Keratinocyte (primary cell): ENCODE data around the gene EPHA10. TPM values are rescaled to one million over a fixed set of nuclear protein-coding genes. Genes with fewer than 3 reads are reported as not detected.

Experiments
- DNase-seq: peaks from one replicate; pipeline ENCODE4 v3.0.0-alpha.2; 2011; ENCODE audit warnings: low read depth, missing footprints, low spot score
- FAIRE-seq: peaks from 2 replicates; lab custom pipeline; 2011; peaks lifted over from hg19 to GRCh38; lab: Jason Lieb, UNC
- H2AFZ ChIP-seq: 2 replicates; pipeline ENCODE4 v1.6.0; 2012; ENCODE audit warnings: low read length, control low read depth, inconsistent platforms; ENCODE audit not compliant: control insufficient read depth
- H3K27ac ChIP-seq: 2 replicates; pipeline ENCODE4 v1.5.1; 2011; ENCODE audit warnings: low read length; ENCODE audit not compliant: control insufficient read depth, insufficient read depth
- H3K27me3 ChIP-seq: 3 replicates; pipeline ENCODE4 v1.6.0; 2011; ENCODE audit warnings: low read length; ENCODE audit not compliant: control insufficient read depth, insufficient read depth; ENCODE audit errors: extremely low read depth
- H3K36me3 ChIP-seq, 2 experiments: 2 replicates in 1 of 2; 3 replicates in 1 of 2; pipeline ENCODE4 v1.5.1; 2011; ENCODE audit warnings: low read length in 2 of 2, mild to moderate bottlenecking in 1 of 2; ENCODE audit not compliant: control insufficient read depth in 2 of 2, insufficient read depth in 2 of 2; ENCODE audit errors: extremely low read depth in 1 of 2
- H3K4me1 ChIP-seq: 3 replicates; pipeline ENCODE4 v1.5.1; 2011; ENCODE audit warnings: low read length; ENCODE audit not compliant: control insufficient read depth, insufficient read depth; ENCODE audit errors: extremely low read depth
- H3K4me2 ChIP-seq: 3 replicates; pipeline ENCODE4 v1.6.0; 2011; ENCODE audit warnings: low read depth, low read length; ENCODE audit not compliant: control insufficient read depth, insufficient read depth; ENCODE audit errors: extremely low read depth
- H3K4me3 ChIP-seq, 3 experiments: fragments of 200-600 bp in 1 of 3; sonication (generic) in 1 of 3; 2 replicates in 2 of 3; 3 replicates in 1 of 3; pipeline ENCODE4 v1.5.1; 2011 to 2016; ENCODE audit warnings: low read length in 3 of 3, mild to moderate bottlenecking in 3 of 3, control low read depth in 2 of 3, inconsistent platforms in 1 of 3, low read depth in 1 of 3, mixed read lengths in 1 of 3, mixed run types in 1 of 3, moderate library complexity in 1 of 3; ENCODE audit not compliant: control insufficient read depth in 2 of 3, insufficient read depth in 2 of 3; ENCODE audit errors: extremely low read depth in 1 of 3
- H3K79me2 ChIP-seq: 2 replicates; pipeline ENCODE4 v1.6.0; 2012; ENCODE audit warnings: low read length; ENCODE audit not compliant: control insufficient read depth, insufficient read depth
- H3K9ac ChIP-seq: 3 replicates; pipeline ENCODE4 v1.6.0; 2011; ENCODE audit warnings: low read length; ENCODE audit not compliant: control insufficient read depth, insufficient read depth; ENCODE audit errors: extremely low read depth
- H3K9me1 ChIP-seq: 3 replicates; pipeline ENCODE4 v1.6.0; 2011; ENCODE audit warnings: low read length; ENCODE audit not compliant: control insufficient read depth, insufficient read depth; ENCODE audit errors: extremely low read depth
- H3K9me3 ChIP-seq: 2 replicates; pipeline ENCODE4 v1.5.1; 2012; ENCODE audit warnings: low read depth, low read length; ENCODE audit not compliant: control insufficient read depth
- H4K20me1 ChIP-seq: 3 replicates; pipeline ENCODE4 v1.6.0; 2011; ENCODE audit warnings: low read length; ENCODE audit not compliant: control insufficient read depth, insufficient read depth; ENCODE audit errors: extremely low read depth
- EZH2 ChIP-seq: IDR thresholded peaks from one replicate; pipeline ENCODE4 v1.6.1; 2012; ENCODE audit warnings: inconsistent platforms, mild to moderate bottlenecking, low read length, moderate library complexity
- dilution Hi-C: fragments of 300-500 bp; cut with MboI; formaldehyde crosslinking; loops from one replicate; pipeline ENCODE4 v1.7.0; 2020; ENCODE audit warnings: low sequenced_read_pairs; ENCODE audit not compliant: extremely low pct_ligation_motif_present
- polyA plus RNA-seq, 5 experiments: library from polyadenylated mRNA; depleted of rRNA in 3 of 5; stranded (reverse) in 3 of 5; stranded (forward) in 1 of 5; unstranded in 1 of 5; fragments of >200 nt; gene quantifications; 1 replicate in 1 of 5; 2 replicates in 3 of 5; 3 replicates in 1 of 5; pipeline versions ENCODE4 v1.2.1 to v1.2.3, GENCODE V29; 2011 to 2012; ENCODE audit warnings: missing spikeins in 2 of 5, low read depth in 1 of 5, low replicate concordance in 1 of 5
- TF ChIP-seq, protein P1 (sequence below), 3 experiments: IDR thresholded peaks in 1 of 3; conservative IDR thresholded peaks in 1 of 3; optimal IDR thresholded peaks in 1 of 3; 2 replicates in 2 of 3; 3 replicates in 1 of 3; pipeline versions ENCODE3 to v1.5.1; 2011; ENCODE audit warnings: low read length in 3 of 3, mild to moderate bottlenecking in 3 of 3, moderate library complexity in 2 of 3, control low read depth in 1 of 3, inconsistent platforms in 1 of 3; ENCODE audit not compliant: insufficient read depth in 2 of 3; ENCODE audit errors: extremely low read depth in 1 of 3

The EPHA10 gene
- polyA plus RNA-seq, 1 donor (not counting 4 experiments of a cell fraction or from before 2014, with no cell fraction given), result not detected

DNA sequence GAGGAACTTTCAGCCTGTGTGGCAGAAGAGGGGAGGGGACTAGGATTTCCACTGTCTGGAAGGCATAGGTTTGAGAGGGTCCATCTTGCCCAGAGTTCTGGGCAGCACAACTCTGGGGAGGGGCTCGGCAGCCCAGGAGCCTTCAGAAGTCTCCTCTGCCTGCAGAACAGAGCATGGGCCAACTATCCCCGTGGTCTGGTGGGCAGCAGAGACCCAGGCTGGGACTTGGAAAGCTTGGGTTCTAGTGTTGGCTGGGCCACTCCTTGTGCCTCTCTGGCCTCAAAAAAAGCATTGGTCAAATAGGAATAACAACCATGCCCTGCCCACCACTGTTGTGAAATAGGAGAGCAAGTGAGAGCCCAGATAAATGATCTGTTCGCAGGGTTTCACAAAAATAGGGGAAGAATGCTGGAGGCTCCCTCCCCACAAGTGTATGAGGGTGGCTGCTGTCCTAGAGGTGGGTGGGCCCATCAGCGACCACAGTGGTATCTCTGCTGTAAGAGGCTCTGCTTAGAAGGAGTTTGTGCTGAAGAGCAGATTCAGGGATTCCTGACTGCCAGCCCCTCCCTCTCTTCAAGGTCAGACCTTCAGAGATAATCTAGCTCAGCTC, 8.9 kb downstream of the EPHA10 start:
- Histone ChIP-seq H3K4me2 (no peak overlapping the region), H3K9me1 (no peaks in the 10 kb centered on the region), H3K27ac (no peak overlapping the region), H4K20me1 (no peaks in the 10 kb centered on the region), H3K27me3 (peaks cover 53% of the 10 kb centered on the region), H3K4me3 (no peak overlapping the region), H3K4me1 (no peaks in the 10 kb centered on the region), H3K36me3 (no peaks in the 10 kb centered on the region), H2AFZ (no peak overlapping the region), H3K9ac (no peak overlapping the region), H3K9me3 (no peaks in the 10 kb centered on the region), H3K79me2 (no peaks in the 10 kb centered on the region)
- no peak for TF ChIP-seq EZH2
- TF ChIP-seq, protein P1, sequence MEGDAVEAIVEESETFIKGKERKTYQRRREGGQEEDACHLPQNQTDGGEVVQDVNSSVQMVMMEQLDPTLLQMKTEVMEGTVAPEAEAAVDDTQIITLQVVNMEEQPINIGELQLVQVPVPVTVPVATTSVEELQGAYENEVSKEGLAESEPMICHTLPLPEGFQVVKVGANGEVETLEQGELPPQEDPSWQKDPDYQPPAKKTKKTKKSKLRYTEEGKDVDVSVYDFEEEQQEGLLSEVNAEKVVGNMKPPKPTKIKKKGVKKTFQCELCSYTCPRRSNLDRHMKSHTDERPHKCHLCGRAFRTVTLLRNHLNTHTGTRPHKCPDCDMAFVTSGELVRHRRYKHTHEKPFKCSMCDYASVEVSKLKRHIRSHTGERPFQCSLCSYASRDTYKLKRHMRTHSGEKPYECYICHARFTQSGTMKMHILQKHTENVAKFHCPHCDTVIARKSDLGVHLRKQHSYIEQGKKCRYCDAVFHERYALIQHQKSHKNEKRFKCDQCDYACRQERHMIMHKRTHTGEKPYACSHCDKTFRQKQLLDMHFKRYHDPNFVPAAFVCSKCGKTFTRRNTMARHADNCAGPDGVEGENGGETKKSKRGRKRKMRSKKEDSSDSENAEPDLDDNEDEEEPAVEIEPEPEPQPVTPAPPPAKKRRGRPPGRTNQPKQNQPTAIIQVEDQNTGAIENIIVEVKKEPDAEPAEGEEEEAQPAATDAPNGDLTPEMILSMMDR (optimal IDR thresholded peaks at IDR 0.05 in 1 of 3, IDR thresholded peaks at IDR 0.05 in 1 of 3, conservative IDR thresholded peaks at IDR 0.05 in 1 of 3; ENCODE audit: extremely low read depth in 1 of 3, insufficient read depth in 2 of 3, low read length in 3 of 3), result no peak
- DNase-seq, result no peak
- FAIRE-seq, result no peak
- dilution Hi-C loops, result no loop called here

DNA sequence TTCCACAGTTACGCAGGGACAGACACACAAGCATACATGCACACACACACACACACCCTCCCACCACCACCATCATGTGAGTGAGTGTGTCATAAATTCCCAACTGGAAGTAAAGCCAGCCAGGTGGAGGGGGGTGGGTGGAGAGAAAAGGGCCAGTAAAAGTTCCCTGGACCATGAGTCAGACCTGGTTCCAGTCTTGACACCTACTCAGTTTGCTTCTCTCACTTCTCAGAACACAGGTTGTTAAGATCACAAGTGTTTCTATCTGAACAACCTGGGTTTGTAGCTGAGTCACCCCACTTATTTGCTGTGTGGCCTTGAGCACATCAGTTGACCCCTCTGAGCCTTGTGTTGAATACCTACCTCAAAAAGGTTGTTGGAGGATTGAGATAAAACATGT, 9.6 kb downstream of the EPHA10 start:
- no peak for TF ChIP-seq EZH2
- TF ChIP-seq, protein P1 (optimal IDR thresholded peaks at IDR 0.05 in 1 of 3, IDR thresholded peaks at IDR 0.05 in 1 of 3, conservative IDR thresholded peaks at IDR 0.05 in 1 of 3; ENCODE audit: extremely low read depth in 1 of 3, insufficient read depth in 2 of 3, low read length in 3 of 3), result no peak
- FAIRE-seq (no peak), DNase-seq (no peak)
- dilution Hi-C loops, result no loop called here
- H3K4me3 ChIP-seq, result no peak overlapping the region
- no peaks in the 10 kb centered on the region for H4K20me1 ChIP-seq
- no peaks in the 10 kb centered on the region for H3K36me3 ChIP-seq
- no peaks in the 10 kb centered on the region for H3K4me1 ChIP-seq
- no peaks in the 10 kb centered on the region for H3K79me2 ChIP-seq
- no peak overlapping the region for H3K9ac ChIP-seq
- H3K9me3 ChIP-seq, result no peaks in the 10 kb centered on the region
- no peak overlapping the region for H3K4me2 ChIP-seq
- peaks cover 53% of the 10 kb centered on the region for H3K27me3 ChIP-seq
- no peak overlapping the region for H2AFZ ChIP-seq
- H3K27ac ChIP-seq, result no peak overlapping the region
- H3K9me1 ChIP-seq, result no peaks in the 10 kb centered on the region
